GM21825 (cell line): ENCODE results near the gene SLC36A4.
"Not testable (repeated sequence)": the region's sequence is repeated elsewhere in the genome, so short reads cannot be mapped to it uniquely, and the experiment has no call there.

Experiments used
- ATAC-seq: cut with Tn5 transposase; IDR thresholded peaks from one replicate; pipeline ENCODE4 v1.9.1; 2021; ENCODE audit warnings: mild to moderate bottlenecking, moderate library complexity; ENCODE audit not compliant: unreplicated experiment

The SLC36A4 gene

GRCh38 chr11:93123351-93123898 lies 74.4 kb downstream of the SLC36A4 start:
- ATAC-seq = no peak

- ATAC-seq = no peak
These were observed 75.1 kb downstream of the SLC36A4 start for GRCh38 chr11:93122535-93123235.

GRCh38 chr11:93118276-93118675 lies 79.5 kb downstream of the SLC36A4 start:
- no peak for ATAC-seq

GRCh38 chr11:93117565-93117964 lies 80.2 kb downstream of the SLC36A4 start:
- no peak for ATAC-seq

GRCh38 chr11:93116641-93117441 lies 81.0 kb downstream of the SLC36A4 start:
- no peak for ATAC-seq

- ATAC-seq = no peak
These were observed 83.5 kb downstream of the SLC36A4 start for GRCh38 chr11:93114304-93114703.

- no peak for ATAC-seq
These were observed 84.0 kb downstream of the SLC36A4 start for GRCh38 chr11:93113824-93114223.

- ATAC-seq = not testable (repeated sequence)
These were observed 86.6 kb downstream of the SLC36A4 start for GRCh38 chr11:93111147-93111546.

GRCh38 chr11:93100211-93100610 lies 97.6 kb downstream of the SLC36A4 start:
- ATAC-seq = no peak

GRCh38 chr11:93099806-93100205 lies 98.0 kb downstream of the SLC36A4 start:
- no peak for ATAC-seq
